ENCODE data around the gene PNCK.

PNCK gene

GRCh38 chrX:153669174-153669890 lies 4.3 kb downstream of the PNCK start:
- Histone ChIP-seq H3K4me1 (ENCODE audit: control insufficient read depth, insufficient read depth, low read length, poor library complexity, severe bottlenecking) (no peaks in the 10 kb centered on the region), H3K27ac (ENCODE audit: low read depth, low read length, severe bottlenecking) (no peak overlapping the region), H3K36me3 (ENCODE audit: control insufficient read depth, insufficient read depth, low read length) (no peaks in the 10 kb centered on the region), H3K9me3 (ENCODE audit: control insufficient read depth, low read length) (no peaks in the 10 kb centered on the region), H3K4me3 (ENCODE audit: extremely low read depth, insufficient read depth, low read length, poor library complexity, severe bottlenecking) (no peak overlapping the region)
- 20 to 32% methylated on average over 1 to 4 of the region's 17 CpGs for WGBS, 2 experiments (ENCODE audit: insufficient coverage in 2 of 2)

GRCh38 chrX:153668423-153669173 lies 5.0 kb downstream of the PNCK start:
- H3K27ac ChIP-seq (ENCODE audit: low read depth, low read length, severe bottlenecking), result no peak overlapping the region
- H3K9me3 ChIP-seq (ENCODE audit: control insufficient read depth, low read length), result no peaks in the 10 kb centered on the region
- no peaks in the 10 kb centered on the region for H3K4me1 ChIP-seq (ENCODE audit: control insufficient read depth, insufficient read depth, low read length, poor library complexity, severe bottlenecking)
- no peaks in the 10 kb centered on the region for H3K36me3 ChIP-seq (ENCODE audit: control insufficient read depth, insufficient read depth, low read length)
- H3K4me3 ChIP-seq (ENCODE audit: extremely low read depth, insufficient read depth, low read length, poor library complexity, severe bottlenecking), result no peak overlapping the region
- WGBS, 2 experiments (ENCODE audit: insufficient coverage in 2 of 2), result 95% methylated on average over 3 of the region's 11 CpGs; no CpG with 5 or more reads in 1 of the 2 experiments

GRCh38 chrX:153667956-153668396 lies 5.6 kb downstream of the PNCK start:
- Histone ChIP-seq H3K4me1 (ENCODE audit: control insufficient read depth, insufficient read depth, low read length, poor library complexity, severe bottlenecking) (no peaks in the 10 kb centered on the region), H3K36me3 (ENCODE audit: control insufficient read depth, insufficient read depth, low read length) (no peaks in the 10 kb centered on the region), H3K9me3 (ENCODE audit: control insufficient read depth, low read length) (no peaks in the 10 kb centered on the region), H3K27ac (ENCODE audit: low read depth, low read length, severe bottlenecking) (no peak overlapping the region), H3K4me3 (ENCODE audit: extremely low read depth, insufficient read depth, low read length, poor library complexity, severe bottlenecking) (no peak overlapping the region)
- 21 to 24% methylated on average over 9 to 10 of the region's 14 CpGs for WGBS, 2 experiments (ENCODE audit: insufficient coverage in 2 of 2)

- 76 to 83% methylated on average over 4 to 7 of the region's 11 CpGs for WGBS, 2 experiments (ENCODE audit: insufficient coverage in 2 of 2)
- H3K27ac ChIP-seq (ENCODE audit: low read depth, low read length, severe bottlenecking), result no peak overlapping the region
- no peaks in the 10 kb centered on the region for H3K36me3 ChIP-seq (ENCODE audit: control insufficient read depth, insufficient read depth, low read length)
- H3K4me3 ChIP-seq (ENCODE audit: extremely low read depth, insufficient read depth, low read length, poor library complexity, severe bottlenecking), result no peak overlapping the region
- no peaks in the 10 kb centered on the region for H3K4me1 ChIP-seq (ENCODE audit: control insufficient read depth, insufficient read depth, low read length, poor library complexity, severe bottlenecking)
- H3K9me3 ChIP-seq (ENCODE audit: control insufficient read depth, low read length), result no peaks in the 10 kb centered on the region
These were observed 6.2 kb downstream of the PNCK start for GRCh38 chrX:153667281-153667955.

GRCh38 chrX:153665726-153666306 lies 7.8 kb downstream of the PNCK start:
- Histone ChIP-seq H3K4me3 (ENCODE audit: extremely low read depth, insufficient read depth, low read length, poor library complexity, severe bottlenecking) (no peak overlapping the region), H3K4me1 (ENCODE audit: control insufficient read depth, insufficient read depth, low read length, poor library complexity, severe bottlenecking) (no peaks in the 10 kb centered on the region), H3K36me3 (ENCODE audit: control insufficient read depth, insufficient read depth, low read length) (no peaks in the 10 kb centered on the region), H3K27ac (ENCODE audit: low read depth, low read length, severe bottlenecking) (no peak overlapping the region), H3K9me3 (ENCODE audit: control insufficient read depth, low read length) (no peaks in the 10 kb centered on the region)
- 33 to 92% methylated on average over 1 to 6 of the region's 9 CpGs for WGBS, 2 experiments (ENCODE audit: insufficient coverage in 2 of 2)

- Histone ChIP-seq H3K4me1 (ENCODE audit: control insufficient read depth, insufficient read depth, low read length, poor library complexity, severe bottlenecking) (no peaks in the 10 kb centered on the region), H3K27ac (ENCODE audit: low read depth, low read length, severe bottlenecking) (no peak overlapping the region), H3K4me3 (ENCODE audit: extremely low read depth, insufficient read depth, low read length, poor library complexity, severe bottlenecking) (no peak overlapping the region), H3K36me3 (ENCODE audit: control insufficient read depth, insufficient read depth, low read length) (no peaks in the 10 kb centered on the region), H3K9me3 (ENCODE audit: control insufficient read depth, low read length) (no peaks in the 10 kb centered on the region)
- 4% methylated on average over 9 to 12 of the region's 31 CpGs for WGBS, 2 experiments (ENCODE audit: insufficient coverage in 2 of 2)
These were observed 11.3 kb downstream of the PNCK start for GRCh38 chrX:153662266-153662665.

- Histone ChIP-seq H3K27ac (ENCODE audit: low read depth, low read length, severe bottlenecking) (no peak overlapping the region), H3K36me3 (ENCODE audit: control insufficient read depth, insufficient read depth, low read length) (no peaks in the 10 kb centered on the region), H3K9me3 (ENCODE audit: control insufficient read depth, low read length) (no peaks in the 10 kb centered on the region), H3K4me3 (ENCODE audit: extremely low read depth, insufficient read depth, low read length, poor library complexity, severe bottlenecking) (no peak overlapping the region), H3K4me1 (ENCODE audit: control insufficient read depth, insufficient read depth, low read length, poor library complexity, severe bottlenecking) (no peaks in the 10 kb centered on the region)
- WGBS, 2 experiments (ENCODE audit: insufficient coverage in 2 of 2), result 71% methylated on average over 1 of the region's 3 CpGs; no CpG with 5 or more reads in 1 of the 2 experiments
These were observed 14.3 kb downstream of the PNCK start for GRCh38 chrX:153659268-153659667.

GRCh38 chrX:153657161-153657560 lies 16.5 kb downstream of the PNCK start:
- H3K4me3 ChIP-seq (ENCODE audit: extremely low read depth, insufficient read depth, low read length, poor library complexity, severe bottlenecking), result no peak overlapping the region
- 92 to 94% methylated on average over 4 to 6 of the region's 9 CpGs for WGBS, 2 experiments (ENCODE audit: insufficient coverage in 2 of 2)

GRCh38 chrX:153653556-153653955 lies 20.1 kb downstream of the PNCK start:
- no peaks in the 10 kb centered on the region for H3K4me1 ChIP-seq (ENCODE audit: control insufficient read depth, insufficient read depth, low read length, poor library complexity, severe bottlenecking)
- no CpG with 5 or more reads among the region's 2 CpGs for WGBS, 2 experiments (ENCODE audit: insufficient coverage in 2 of 2)
- no peaks in the 10 kb centered on the region for H3K9me3 ChIP-seq (ENCODE audit: control insufficient read depth, low read length)
- no peak overlapping the region for H3K27ac ChIP-seq (ENCODE audit: low read depth, low read length, severe bottlenecking)
- H3K4me3 ChIP-seq (ENCODE audit: extremely low read depth, insufficient read depth, low read length, poor library complexity, severe bottlenecking), result no peak overlapping the region
- no peaks in the 10 kb centered on the region for H3K36me3 ChIP-seq (ENCODE audit: control insufficient read depth, insufficient read depth, low read length)

More at GRCh38 chrX:153657161-153657560, 16.5 kb downstream of the PNCK start:
- no peaks in the 10 kb centered on the region for H3K9me3 ChIP-seq (ENCODE audit: control insufficient read depth, low read length)
- no peaks in the 10 kb centered on the region for H3K36me3 ChIP-seq (ENCODE audit: control insufficient read depth, insufficient read depth, low read length)
- no peak overlapping the region for H3K27ac ChIP-seq (ENCODE audit: low read depth, low read length, severe bottlenecking)
- no peaks in the 10 kb centered on the region for H3K4me1 ChIP-seq (ENCODE audit: control insufficient read depth, insufficient read depth, low read length, poor library complexity, severe bottlenecking)

GRCh38 chrX:153651540-153652079 lies 22.0 kb downstream of the PNCK start:
- Histone ChIP-seq H3K27ac (ENCODE audit: low read depth, low read length, severe bottlenecking) (no peak overlapping the region), H3K4me3 (ENCODE audit: extremely low read depth, insufficient read depth, low read length, poor library complexity, severe bottlenecking) (no peak overlapping the region), H3K4me1 (ENCODE audit: control insufficient read depth, insufficient read depth, low read length, poor library complexity, severe bottlenecking) (no peaks in the 10 kb centered on the region), H3K36me3 (ENCODE audit: control insufficient read depth, insufficient read depth, low read length) (no peaks in the 10 kb centered on the region), H3K9me3 (ENCODE audit: control insufficient read depth, low read length) (no peaks in the 10 kb centered on the region)
- WGBS, 2 experiments (ENCODE audit: insufficient coverage in 2 of 2), result 100% methylated on average over 5 of the region's 9 CpGs; no CpG with 5 or more reads in 1 of the 2 experiments
